IMR-90 (cell line): ENCODE data around the gene EPB41L5. TPM values are rescaled to one million over a fixed set of nuclear protein-coding genes. Genes with fewer than 3 reads are reported as not detected.
A peak's percentile ranks its signal among the peaks of the same experiment; 100 is the strongest.

Experiments
- ATAC-seq: fragments of 200-7000 bp; cut with Tn5 transposase; 2 replicates; pipeline ENCODE4 v1.9.1; 2020; ENCODE audit warnings: low read depth, mild to moderate bottlenecking, moderate library complexity
- BruUV-seq: library from RNA; stranded (reverse); fragments of 400-500 nt; replicated peaks from 2 replicates; lab custom pipeline; 2021; lab: Mats Ljungman, UMichigan
- CTCF ChIA-PET: fragments of 300-600 bp; formaldehyde crosslinking; extraction: SDS; loops from one replicate; lab custom pipeline; 2021; ENCODE audit warnings: antibody characterized with exemption; lab: Yijun Ruan, JAX
- POLR2A ChIA-PET: fragments of 300-600 bp; sonication (Branson Sonifier 250); formaldehyde crosslinking; loops from one replicate; lab custom pipeline; 2022; ENCODE audit warnings: antibody characterized with exemption; ENCODE audit not compliant: unreplicated experiment; lab: Charles Lee
- DNase-seq: peaks from one replicate; pipeline ENCODE4 v3.0.0; 2013
- H2AFZ ChIP-seq: replicated peaks from 2 replicates; pipeline ENCODE3; 2013; ENCODE audit warnings: low read length, mild to moderate bottlenecking; ENCODE audit not compliant: poor library complexity
- H2AK5ac ChIP-seq: 2 replicates; pipeline ENCODE4 v1.6.1; 2013; ENCODE audit warnings: low read depth, low read length, inconsistent platforms
- H2AK9ac ChIP-seq: replicated peaks from 2 replicates; pipeline ENCODE3; 2013; ENCODE audit warnings: mild to moderate bottlenecking, low read depth, low read length, moderate library complexity; ENCODE audit not compliant: poor library complexity
- H2BK120ac ChIP-seq: 2 replicates; pipeline ENCODE4 v1.6.1; 2013; ENCODE audit warnings: low read depth, low read length, inconsistent platforms
- H2BK15ac ChIP-seq: 3 replicates; pipeline ENCODE4 v1.6.1; 2013; ENCODE audit warnings: low read depth, low read length, inconsistent platforms
- H2BK20ac ChIP-seq: 2 replicates; pipeline ENCODE4 v1.6.1; 2013; ENCODE audit warnings: low read depth, mild to moderate bottlenecking, inconsistent platforms, low read length, moderate library complexity
- H2BK5ac ChIP-seq: 2 replicates; pipeline ENCODE4 v1.6.1; 2013; ENCODE audit warnings: mild to moderate bottlenecking, low read depth, low read length, inconsistent platforms; ENCODE audit not compliant: poor library complexity, severe bottlenecking
- H3K14ac ChIP-seq: replicated peaks from 2 replicates; pipeline ENCODE4 v1.6.1; 2013; ENCODE audit warnings: low read depth, low read length, inconsistent platforms
- H3K18ac ChIP-seq: 2 replicates; pipeline ENCODE4 v1.6.1; 2013; ENCODE audit warnings: low read depth, low read length, control low read depth
- H3K23ac ChIP-seq: 2 replicates; pipeline ENCODE4 v1.6.1; 2013; ENCODE audit warnings: low read depth, low read length, inconsistent platforms
- H3K27ac ChIP-seq: 2 replicates; pipeline ENCODE4 v1.5.1; 2013; ENCODE audit warnings: mild to moderate bottlenecking, control low read depth, low read length; ENCODE audit not compliant: insufficient read depth
- H3K27me3 ChIP-seq: 2 replicates; pipeline ENCODE4 v1.6.1; 2013; ENCODE audit warnings: low read length; ENCODE audit not compliant: control insufficient read depth, insufficient read depth
- H3K36me3 ChIP-seq: 2 replicates; pipeline ENCODE4 v1.6.1; 2013; ENCODE audit warnings: low read length, mixed read lengths; ENCODE audit not compliant: control insufficient read depth, insufficient read depth
- H3K4ac ChIP-seq: 2 replicates; pipeline ENCODE4 v1.6.1; 2013; ENCODE audit warnings: low read depth, low read length, inconsistent platforms
- H3K4me1 ChIP-seq: 2 replicates; pipeline ENCODE4 v1.6.1; 2013; ENCODE audit warnings: low read length, mixed read lengths; ENCODE audit not compliant: control insufficient read depth, insufficient read depth
- H3K4me2 ChIP-seq: 2 replicates; pipeline ENCODE4 v1.6.1; 2013; ENCODE audit warnings: low read depth, mild to moderate bottlenecking, control low read depth, low read length, moderate library complexity
- H3K4me3 ChIP-seq: 2 replicates; pipeline ENCODE4 v1.5.1; 2013; ENCODE audit warnings: low read depth, mild to moderate bottlenecking, control low read depth, low read length, moderate library complexity; ENCODE audit not compliant: insufficient read depth
- H3K56ac ChIP-seq: 2 replicates; pipeline ENCODE4 v1.6.1; 2013; ENCODE audit warnings: low read length, inconsistent platforms; ENCODE audit not compliant: insufficient read depth; ENCODE audit errors: extremely low read depth
- H3K79me1 ChIP-seq, 2 experiments: 2 replicates each; pipeline ENCODE4 v1.6.1; 2013; ENCODE audit warnings: low read length in 2 of 2, inconsistent platforms in 1 of 2, low read depth in 1 of 2
- H3K9ac ChIP-seq: 2 replicates; pipeline ENCODE4 v1.6.1; 2013; ENCODE audit warnings: low read depth, low read length, control low read depth
- H3K9me1 ChIP-seq: 2 replicates; pipeline ENCODE4 v1.6.1; 2013; ENCODE audit warnings: low read length, inconsistent platforms; ENCODE audit not compliant: insufficient read depth
- H3K9me3 ChIP-seq: 2 replicates; pipeline ENCODE4 v1.6.1; 2013; ENCODE audit warnings: low read length; ENCODE audit not compliant: control insufficient read depth, insufficient read depth
- H4K20me1 ChIP-seq: 2 replicates; pipeline ENCODE4 v1.6.1; 2013; ENCODE audit warnings: low read length, inconsistent platforms; ENCODE audit not compliant: insufficient read depth
- H4K5ac ChIP-seq: 2 replicates; pipeline ENCODE4 v1.6.1; 2013; ENCODE audit warnings: mild to moderate bottlenecking, low read depth, low read length, control low read depth
- H4K8ac ChIP-seq, 2 experiments: 2 replicates each; pipeline ENCODE4 v1.6.1; 2013; ENCODE audit warnings: low read depth in 2 of 2, low read length in 2 of 2, control low read depth in 1 of 2, inconsistent platforms in 1 of 2
- H4K91ac ChIP-seq: 2 replicates; pipeline ENCODE4 v1.6.1; 2013; ENCODE audit warnings: low read depth, low read length, inconsistent platforms; ENCODE audit not compliant: insufficient read depth
- BHLHE40 ChIP-seq: fragments of 150-350 bp; IDR thresholded peaks from 2 replicates; pipeline ENCODE4 v1.6.1; 2016; ENCODE audit warnings: mild to moderate bottlenecking, low read depth, low read length
- RFX5 ChIP-seq: IDR thresholded peaks from 2 replicates; pipeline ENCODE4 v1.8.0; 2012; ENCODE audit warnings: low read depth, mild to moderate bottlenecking, low read length, moderate library complexity
- WGBS, 2 experiments: methylation state at CpG; one replicate each; pipeline versions ENCODE4 v1.1.5 to v1.1.7; 2013; ENCODE audit warnings: missing lambda C conversion rate in 2 of 2; ENCODE audit not compliant: insufficient read length in 1 of 2; ENCODE audit errors: extremely low coverage in 2 of 2; 5-methylcytosine and 5-hydroxymethylcytosine counted together
- dilution Hi-C: fragments of 300-500 bp; cut with HindIII; formaldehyde crosslinking; loops from one replicate; pipeline ENCODE4 v1.14.3; 2018; ENCODE audit warnings: low sequenced_read_pairs; ENCODE audit not compliant: unreplicated experiment
- in situ Hi-C: fragments of 300-500 bp; cut with MboI; formaldehyde crosslinking; loops from 3 replicates; pipeline ENCODE4 v1.14.3; 2019; ENCODE audit warnings: low sequenced_read_pairs, inconsistent platforms, mixed read lengths
- intact Hi-C: fragments of 100-400 bp; cut with micrococcal nuclease; formaldehyde crosslinking; loops from 2 replicates; pipeline ENCODE4 v1.10.0; 2022
- polyA plus RNA-seq, 3 experiments: library from polyadenylated mRNA; depleted of rRNA; stranded (reverse); fragments of >200 nt; gene quantifications; 2 replicates each; pipeline ENCODE4 v1.2.3, GENCODE V29; 2012; ENCODE audit warnings: low replicate concordance in 1 of 3
- total RNA-seq: library from RNA; depleted of rRNA; stranded (reverse); fragments of >200 nt; gene quantifications from 2 replicates; pipeline ENCODE4 v1.2.3, GENCODE V29; 2012

The EPB41L5 gene
- total and polyA plus RNA-seq, 2 of the 4 experiments (the other 2 are of a cell fraction) = 5.1 to 10.6 TPM

DNA sequence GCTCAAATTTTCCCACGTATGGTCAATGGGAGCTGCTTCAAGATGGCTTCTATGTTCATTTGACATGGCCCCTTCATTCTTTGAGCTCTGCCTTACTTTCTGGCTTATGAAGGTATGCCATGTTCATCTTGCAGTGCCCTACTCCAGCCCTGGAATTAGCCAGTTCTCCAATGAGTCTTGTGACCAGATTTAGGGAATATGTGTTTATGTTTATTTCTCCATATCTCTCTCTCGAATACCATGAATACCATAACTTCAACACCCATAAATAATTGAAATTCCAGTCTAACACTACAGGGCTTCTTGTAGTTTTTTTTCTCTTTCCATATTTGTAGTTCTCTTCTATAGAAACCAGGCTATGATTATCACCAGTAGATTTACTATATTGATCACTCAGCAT is 39.7 kb downstream of the EPB41L5 start:
- Histone ChIP-seq H3K9me3 (no peaks in the 10 kb centered on the region), H3K18ac (peak overlapping the region; percentile 80; the same call in 1 of the 2 replicates), H2BK15ac (no peak overlapping the region), H3K4me1 (peaks cover 2% of the 10 kb centered on the region; the same call in 1 of the 2 replicates), H3K27ac (peak overlapping the region; percentile 47; the same call in 1 of the 2 replicates), H4K91ac (peak overlapping the region; percentile 39; the same call in 1 of the 2 replicates), H4K20me1 (no peaks in the 10 kb centered on the region), H3K9ac (no peak overlapping the region), H3K56ac (no peak overlapping the region), H4K8ac (no peak overlapping the region; a peak in 1 of 4 replicates), H3K9me1 (no peaks in the 10 kb centered on the region), H2BK5ac (peak overlapping the region; percentile 79), H2AK9ac (no peak overlapping the region), H3K4me3 (no peak overlapping the region), H3K4ac (0 out of 2 replicates have a peak overlapping the region, but pooled peaks have one; percentile 43), H3K36me3 (0 out of 2 replicates have a peak, but pooled peaks cover 1% of the 10 kb centered on the region), H3K79me1 (peaks cover 7 to 19% of the 10 kb centered on the region in 2 experiments; a peak in 3 of 4 replicates), H3K4me2 (no peak overlapping the region), H2AK5ac (no peak overlapping the region), H4K5ac (no peak overlapping the region; the same call in 1 of the 2 replicates), H2AFZ (no peak overlapping the region), H3K14ac (no peak overlapping the region), H3K27me3 (no peaks in the 10 kb centered on the region), H2BK120ac (peak overlapping the region; percentile 66), H2BK20ac (peak overlapping the region; percentile 82; the same call in 1 of the 2 replicates), H3K23ac (peak overlapping the region; percentile 69; the same call in 1 of the 2 replicates)
- in situ Hi-C loops = no loop called here
- BruUV-seq = no TSS peak
- DNase-seq (peak; percentile 24), ATAC-seq (peak; percentile 94)
- TF ChIP-seq RFX5 (no peak), BHLHE40 (peak; percentile 30; the same call in 1 of the 2 replicates)
- intact Hi-C loops = no loop called here
- WGBS, 2 experiments = no CpG with 5 or more reads among the region's 2 CpGs
- ChIA-PET POLR2A (no interaction called here), CTCF (no interaction called here)
- dilution Hi-C loops = no loop called here
